HS-5 (cell line): ENCODE data around the gene ARHGAP8.

ENCODE experiments used
- DNase-seq: peaks from one replicate; pipeline ENCODE4 v3.0.0-alpha.2; 2012; ENCODE audit warnings: low read depth

The ARHGAP8 gene

GRCh38 chr22:44752285-44753188 is at the start of gene ARHGAP8:
ARHGAP8 (plus strand) TSS chr22:44752575; CDS start chr22:44786528, 33,953 bp downstream.
- DNase-seq = no peak

GRCh38 chr22:44703255-44703870 is 49.0 kb upstream of the ARHGAP8 start:
- no peak for DNase-seq

DNA sequence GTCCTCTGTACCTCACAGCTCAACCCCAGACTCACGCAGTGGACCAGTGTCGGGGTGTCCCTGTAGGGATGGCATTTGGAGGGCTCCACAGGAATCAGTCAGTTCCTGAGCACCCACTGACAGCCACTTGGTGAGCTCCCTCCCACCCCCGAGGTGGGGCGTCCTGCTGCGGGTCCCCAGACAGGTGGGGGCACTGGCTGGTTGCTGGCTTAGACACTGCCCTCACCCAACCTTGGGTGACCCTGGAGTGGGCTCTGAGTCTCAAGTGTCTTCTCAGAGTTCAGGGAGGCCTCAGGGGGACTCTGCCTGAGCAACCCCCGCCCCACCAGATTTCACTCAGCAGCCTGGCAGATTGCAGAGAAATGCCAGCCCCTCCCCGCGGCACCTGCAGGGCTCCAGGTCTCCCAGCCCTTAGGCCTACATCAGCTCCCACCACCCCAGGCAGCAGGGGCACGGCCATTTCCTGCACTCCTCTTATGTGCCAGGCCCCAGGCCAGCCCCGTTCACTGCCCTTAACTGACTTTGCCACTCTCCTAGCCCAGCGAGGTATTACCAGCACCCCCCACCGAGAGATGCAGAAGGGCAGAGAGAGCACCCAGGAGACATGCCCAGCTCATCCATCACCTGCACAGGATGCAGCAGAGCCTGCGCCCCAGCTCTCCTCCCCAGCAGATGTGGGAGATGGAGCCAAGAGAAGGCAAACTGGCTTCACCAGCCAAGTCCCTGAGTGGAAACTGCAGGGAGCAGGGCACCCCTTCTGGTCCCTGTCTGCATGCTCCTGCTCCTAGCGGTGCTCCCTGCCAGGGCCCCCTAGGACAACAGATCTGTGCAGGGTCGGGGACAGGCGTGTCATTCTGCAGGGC is 48.0 kb upstream of the ARHGAP8 start:
- no peak for DNase-seq

DNA sequence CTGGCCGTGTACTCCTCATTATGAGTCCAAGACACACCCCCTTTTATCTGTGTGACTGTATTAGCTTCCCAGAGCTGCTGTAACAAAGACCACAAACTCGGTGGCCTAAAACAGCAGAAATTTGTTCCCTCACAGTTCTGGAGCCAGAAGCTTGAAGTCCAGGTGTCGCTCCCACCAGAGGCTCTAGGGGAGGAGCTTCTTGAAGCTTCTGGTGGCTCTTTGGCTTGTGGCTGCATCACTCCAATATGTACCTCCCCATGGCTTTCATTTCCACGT is 47.4 kb upstream of the ARHGAP8 start:
- no peak for DNase-seq

DNA sequence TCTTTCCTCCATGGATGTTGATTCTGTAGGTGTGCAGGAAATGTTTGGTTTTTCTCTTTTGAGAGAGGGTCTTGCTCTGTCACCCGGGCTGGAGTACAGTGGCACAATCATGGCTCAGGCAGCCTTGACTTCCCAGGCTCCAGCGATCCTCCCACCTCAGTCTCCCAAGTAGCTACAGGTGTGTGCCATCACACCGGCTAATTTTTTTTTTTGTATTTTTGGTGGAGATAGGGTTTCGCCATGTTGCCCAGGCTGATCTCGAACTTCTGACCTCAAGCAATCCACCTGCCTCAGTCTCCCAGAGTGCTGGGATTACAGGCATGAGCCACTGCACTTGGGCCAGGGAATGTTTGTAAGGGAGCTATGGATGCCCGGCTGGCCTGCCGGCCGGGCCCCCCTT is 45.9 kb upstream of the ARHGAP8 start:
- DNase-seq = no peak

DNA sequence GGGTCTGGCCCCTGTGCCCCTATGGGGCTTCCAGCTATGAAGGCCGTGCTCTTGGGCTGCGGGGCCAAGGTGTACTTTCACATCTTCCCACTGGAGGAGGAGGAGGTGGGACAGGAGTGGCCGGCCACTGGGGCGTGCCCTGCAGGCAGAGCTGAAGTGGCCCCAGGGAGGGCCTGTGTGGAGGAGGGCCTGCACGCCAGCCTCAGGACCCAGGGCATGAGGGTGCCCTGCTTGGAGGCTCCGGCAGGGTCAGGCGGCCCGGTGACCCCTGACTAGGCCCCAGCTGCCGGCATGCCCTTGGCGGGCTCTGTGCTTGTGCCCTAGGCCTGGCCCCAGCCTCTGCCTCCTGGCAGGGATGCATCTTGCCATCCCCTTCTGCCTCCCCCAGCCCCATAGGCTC is 45.2 kb upstream of the ARHGAP8 start:
- DNase-seq = no peak

GRCh38 chr22:44707752-44708151 is 44.6 kb upstream of the ARHGAP8 start:
- no peak for DNase-seq

GRCh38 chr22:44709881-44710392 is 42.4 kb upstream of the ARHGAP8 start:
- DNase-seq = no peak

DNA sequence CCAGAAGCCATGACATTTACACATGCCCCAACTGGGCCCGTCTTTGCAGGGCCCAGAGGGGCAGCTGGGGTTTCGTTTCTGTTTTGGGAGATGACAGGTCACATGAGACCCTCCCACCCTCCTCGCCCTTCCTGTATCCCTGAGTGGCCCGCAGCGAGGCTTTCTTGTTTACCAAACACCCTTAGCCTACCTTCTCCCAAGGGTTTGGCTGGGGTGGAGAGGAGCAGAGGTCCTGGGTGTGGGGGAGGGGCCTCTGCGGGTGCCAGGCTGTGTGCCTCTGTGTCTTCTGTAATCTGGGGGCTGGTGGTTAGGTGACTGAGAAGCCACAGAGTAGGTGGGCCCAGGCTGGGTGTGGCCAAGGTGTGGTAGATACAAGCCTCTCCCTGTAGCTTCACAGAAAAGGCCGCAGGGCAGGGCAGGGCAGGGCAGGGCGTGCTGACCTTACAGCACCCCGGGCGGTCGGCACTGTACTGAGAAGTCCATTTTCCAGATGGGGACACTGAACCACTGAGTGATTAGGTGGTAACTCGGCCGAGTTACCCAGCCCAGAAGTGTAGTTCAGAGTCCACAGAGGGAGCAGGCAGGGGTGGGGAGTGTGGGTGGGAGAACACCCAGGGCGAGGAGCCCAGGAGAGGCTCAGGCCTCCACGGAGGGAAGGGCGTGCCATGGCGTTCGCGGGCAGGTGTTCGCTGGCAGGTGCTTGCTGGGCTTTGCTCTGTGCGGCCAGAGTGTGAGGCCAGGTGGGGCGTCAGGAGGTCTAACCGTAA is 41.7 kb upstream of the ARHGAP8 start:
- DNase-seq = no peak

DNA sequence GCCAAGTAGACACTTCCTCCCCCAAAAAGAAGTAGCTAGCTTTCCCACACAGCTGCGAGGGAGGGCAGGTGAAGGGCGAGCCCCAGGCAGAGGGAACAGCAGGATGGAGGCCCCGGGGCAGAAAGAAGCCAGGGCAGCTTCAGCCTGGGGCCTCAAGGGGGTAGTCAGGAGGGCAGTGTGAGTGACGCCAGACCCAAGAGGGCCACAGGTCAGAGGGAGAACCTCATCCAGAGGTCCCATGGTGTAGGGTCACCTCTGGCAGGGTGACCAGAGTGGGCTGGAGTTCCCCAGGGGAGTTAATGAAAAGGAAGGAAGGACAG is 41.2 kb upstream of the ARHGAP8 start:
- DNase-seq = no peak

DNA sequence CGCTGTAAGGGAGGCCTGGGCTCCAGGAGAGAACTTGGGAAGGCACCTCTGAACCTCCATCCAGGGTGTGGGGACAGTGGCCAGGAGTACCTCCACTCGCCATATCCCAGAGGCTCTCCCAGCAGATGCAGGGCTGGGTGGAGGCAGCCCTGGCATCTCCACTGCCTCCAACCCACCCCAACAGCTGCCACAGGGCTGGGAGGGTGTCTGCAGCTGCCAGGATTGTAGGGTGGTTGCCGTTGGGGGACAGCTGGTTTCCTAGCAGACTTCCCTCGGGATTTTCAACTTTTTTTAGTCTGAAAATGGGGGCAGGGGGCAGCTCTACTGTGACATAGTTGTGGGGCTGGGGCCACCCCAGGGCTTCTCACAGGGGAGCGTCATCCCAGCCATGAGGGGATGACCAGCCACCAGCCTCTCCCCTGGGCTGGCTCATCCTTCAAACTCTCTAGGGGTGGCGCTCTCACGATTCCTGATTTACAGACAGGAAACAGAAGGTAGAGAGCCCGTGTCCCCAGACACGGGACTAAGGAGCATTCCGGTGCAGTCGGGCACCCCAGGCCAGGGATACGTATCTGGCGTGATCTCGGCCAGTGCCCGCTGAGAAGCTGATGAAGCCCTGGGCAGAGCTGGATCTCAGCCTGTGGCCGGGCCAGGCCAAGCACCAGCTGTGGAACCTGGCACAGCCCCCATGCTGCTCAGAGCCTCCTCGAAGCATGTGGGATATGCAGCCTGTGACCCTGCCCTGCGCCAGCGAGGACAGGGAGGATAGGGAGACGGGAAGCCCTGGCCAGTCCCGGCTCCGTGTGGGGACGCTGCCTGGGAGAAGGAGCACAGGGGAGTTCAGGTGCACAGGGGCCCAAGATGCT is 40.5 kb upstream of the ARHGAP8 start:
- DNase-seq = no peak

DNA sequence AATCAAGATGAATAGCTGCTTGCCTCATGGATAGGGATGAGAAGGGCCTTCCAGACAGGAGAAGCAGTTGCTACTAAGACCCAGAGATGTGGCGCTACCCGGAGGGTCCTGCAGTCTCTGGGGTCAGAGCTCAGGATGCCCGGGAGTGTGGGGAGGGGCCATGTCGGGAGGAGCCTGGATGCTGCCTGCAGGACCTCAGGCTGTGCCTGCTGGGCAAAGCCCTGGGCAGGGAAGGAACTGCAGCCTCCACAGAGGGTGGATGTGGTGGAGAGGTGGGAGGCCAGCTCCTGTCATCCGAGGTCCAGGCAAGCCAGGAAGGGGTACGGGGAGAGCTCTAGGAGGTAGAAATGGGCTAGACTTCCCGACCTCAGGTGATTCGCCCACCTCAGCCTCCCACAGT is 39.4 kb upstream of the ARHGAP8 start:
- DNase-seq = no peak

- no peak for DNase-seq
These were observed 37.5 kb upstream of the ARHGAP8 start for GRCh38 chr22:44714703-44715350.

- no peak for DNase-seq
These were observed 34.0 kb upstream of the ARHGAP8 start for GRCh38 chr22:44718418-44718817.

GRCh38 chr22:44719586-44720368 is 32.6 kb upstream of the ARHGAP8 start:
- no peak for DNase-seq

- no peak for DNase-seq
These were observed 31.2 kb upstream of the ARHGAP8 start for GRCh38 chr22:44721213-44721612.

DNA sequence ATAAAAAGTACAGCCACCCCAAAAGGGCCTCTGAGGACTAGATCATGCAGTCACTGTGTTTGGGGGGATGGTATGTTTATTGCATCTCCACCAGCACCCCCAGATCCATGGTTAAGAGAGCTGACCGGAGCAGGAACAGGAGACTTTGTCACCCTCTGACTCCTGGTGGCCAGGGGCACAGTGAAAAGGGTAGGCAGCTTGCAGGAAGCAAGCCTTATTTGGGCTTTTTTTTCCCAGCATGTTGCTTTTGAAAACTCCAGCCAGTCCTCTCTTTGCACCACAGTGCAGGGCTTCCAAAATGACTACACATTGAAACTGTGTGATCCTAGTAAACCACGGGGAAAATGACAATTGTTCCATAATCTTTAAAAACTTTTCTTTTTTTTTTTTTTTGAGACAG is 29.8 kb upstream of the ARHGAP8 start:
- DNase-seq = no peak

GRCh38 chr22:44723801-44724200 is 28.6 kb upstream of the ARHGAP8 start:
- no peak for DNase-seq

DNA sequence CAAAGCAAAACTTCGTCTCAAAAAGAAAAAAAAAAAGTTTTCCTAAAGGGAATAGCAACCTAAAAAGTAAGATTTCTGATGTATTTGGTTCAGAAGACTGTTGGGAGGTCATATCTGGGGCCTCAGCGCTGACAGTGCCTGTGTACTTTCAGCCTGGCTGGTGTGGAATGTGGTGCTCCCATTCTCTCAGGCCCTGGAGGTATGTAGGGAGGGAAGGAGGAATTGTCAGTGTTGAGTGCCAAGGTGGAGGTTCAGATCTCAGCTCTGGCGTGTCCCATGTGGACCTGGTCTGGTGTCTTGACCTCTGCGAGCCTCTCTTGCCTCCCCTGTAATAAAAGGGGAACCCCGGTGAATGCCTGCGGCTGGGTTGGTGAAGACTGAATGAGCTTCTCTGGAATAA is 28.0 kb upstream of the ARHGAP8 start:
- no peak for DNase-seq

DNA sequence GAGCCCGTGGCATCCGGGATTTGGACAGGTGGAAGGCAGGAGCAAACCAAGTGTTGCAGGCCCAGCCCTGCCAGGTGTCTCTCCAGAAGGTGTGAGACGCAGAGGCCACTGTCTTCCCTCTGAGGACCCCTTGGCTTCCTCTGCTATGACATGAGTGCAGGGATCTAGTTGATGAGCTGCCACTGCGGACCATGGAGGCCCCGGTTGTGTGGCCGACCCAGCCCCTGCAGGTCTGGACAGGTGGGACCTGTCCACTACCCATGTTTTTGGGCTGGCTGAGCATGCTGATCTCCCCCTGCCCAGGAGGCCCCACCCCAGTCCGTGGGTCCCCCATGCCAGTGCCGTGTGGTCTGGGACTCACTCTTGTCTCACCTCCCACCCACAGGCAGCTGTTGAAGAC is 27.5 kb upstream of the ARHGAP8 start:
- DNase-seq = no peak
